HUES64 (cell line): ENCODE results near the gene AKAP9. TPM values are rescaled to one million over a fixed set of nuclear protein-coding genes. Genes with fewer than 3 reads are reported as not detected.
"Not testable (repeated sequence)": the region's sequence is repeated elsewhere in the genome, so short reads cannot be mapped to it uniquely, and the experiment has no call there.

Source experiments
- H3K27ac ChIP-seq: 2 replicates; pipeline ENCODE4 v1.7.0; 2013; ENCODE audit warnings: low read depth, low read length, inconsistent platforms
- H3K27me3 ChIP-seq: 2 replicates; pipeline ENCODE4 v1.6.1; 2013; ENCODE audit warnings: mild to moderate bottlenecking, low read length; ENCODE audit not compliant: insufficient read depth
- H3K36me3 ChIP-seq: 2 replicates; pipeline ENCODE4 v1.6.1; 2013; ENCODE audit warnings: mild to moderate bottlenecking, low read length; ENCODE audit not compliant: insufficient read depth
- H3K4me1 ChIP-seq: 2 replicates; pipeline ENCODE4 v1.6.1; 2013; ENCODE audit warnings: mild to moderate bottlenecking, low read length, moderate library complexity; ENCODE audit not compliant: insufficient read depth
- H3K4me3 ChIP-seq: 2 replicates; pipeline ENCODE4 v1.5.1; 2013; ENCODE audit warnings: mild to moderate bottlenecking, low read length, moderate library complexity
- H3K9ac ChIP-seq: 2 replicates; pipeline ENCODE4 v1.6.1; 2013; ENCODE audit warnings: mild to moderate bottlenecking, low read depth, low read length
- H3K9me3 ChIP-seq: 2 replicates; pipeline ENCODE4 v1.6.1; 2013; ENCODE audit warnings: low read depth, low read length; ENCODE audit not compliant: insufficient read depth
- WGBS: fragments of 150-250, 120-280 bp; methylation state at CpG from one replicate; pipeline ENCODE4 v1.1.7; 2013; ENCODE audit warnings: missing lambda C conversion rate; 5-methylcytosine and 5-hydroxymethylcytosine counted together
- polyA plus RNA-seq, 2 experiments: library from polyadenylated mRNA; stranded (reverse); fragments of 50-300 nt; gene quantifications; one replicate each; pipeline ENCODE4 v1.2.3, GENCODE V29; 2013

Gene AKAP9
- 11.6 TPM for polyA plus RNA-seq (2013, experiment 1 of 2)
- 13.6 TPM for polyA plus RNA-seq (2013, experiment 2 of 2)

DNA sequence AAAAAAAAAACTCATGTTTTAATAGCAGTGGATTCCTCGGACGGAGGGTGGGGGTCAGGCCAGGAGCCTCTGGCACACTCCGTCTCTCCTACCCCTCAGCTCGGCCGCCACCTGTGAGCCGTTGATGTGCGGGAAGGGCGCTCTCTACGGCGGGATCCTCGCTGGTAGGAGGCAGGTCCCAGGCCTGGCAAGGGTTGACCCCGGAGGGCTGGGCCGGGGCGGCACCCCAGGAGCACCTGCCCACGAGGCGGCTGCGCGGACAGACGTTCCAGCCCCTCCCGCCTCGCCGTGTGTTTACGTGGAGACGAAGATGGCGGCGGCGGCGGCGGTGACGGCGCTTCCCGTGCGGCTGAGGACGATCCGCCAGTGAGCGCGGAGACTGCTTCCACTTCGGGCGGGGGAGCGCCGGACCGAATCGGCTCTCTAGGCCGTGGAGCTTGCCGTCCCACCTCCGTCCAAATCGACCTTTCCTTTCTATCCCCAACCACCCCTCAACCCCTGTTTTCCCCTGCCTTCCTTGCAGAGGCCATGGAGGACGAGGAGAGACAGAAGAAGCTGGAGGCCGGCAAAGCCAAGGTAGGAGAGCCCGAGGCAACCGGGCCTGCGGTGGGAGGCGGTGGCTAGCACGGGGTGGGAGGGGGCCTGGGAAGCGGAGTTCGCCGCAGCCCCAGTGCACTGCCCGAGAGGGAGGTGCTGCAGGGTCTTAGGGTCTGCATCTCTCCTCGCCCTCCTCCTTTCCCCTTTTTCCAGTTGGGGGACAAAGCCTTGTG is at the start of gene AKAP9:
Gene AKAP9 (plus strand): TSS at position 291 of the 770 bp plus-strand sequence. CDS start 238 bp downstream, at position 529.
- H3K9me3 ChIP-seq: no peaks in the 10 kb centered on the region
- peak within 1 kb of the TSS; percentile 94 for H3K9ac ChIP-seq
- H3K27ac ChIP-seq: peak within 1 kb of the TSS; percentile 85
- WGBS: under 1% methylated on average over 59 of the region's 59 CpGs
- no peaks in the 10 kb centered on the region for H3K36me3 ChIP-seq
- peak within 1 kb of the TSS; percentile 91 for H3K4me3 ChIP-seq
- H3K27me3 ChIP-seq: peaks cover 40% of the 10 kb centered on the region
- H3K4me1 ChIP-seq: peaks cover 5% of the 10 kb centered on the region; the same call in 1 of the 2 replicates

DNA sequence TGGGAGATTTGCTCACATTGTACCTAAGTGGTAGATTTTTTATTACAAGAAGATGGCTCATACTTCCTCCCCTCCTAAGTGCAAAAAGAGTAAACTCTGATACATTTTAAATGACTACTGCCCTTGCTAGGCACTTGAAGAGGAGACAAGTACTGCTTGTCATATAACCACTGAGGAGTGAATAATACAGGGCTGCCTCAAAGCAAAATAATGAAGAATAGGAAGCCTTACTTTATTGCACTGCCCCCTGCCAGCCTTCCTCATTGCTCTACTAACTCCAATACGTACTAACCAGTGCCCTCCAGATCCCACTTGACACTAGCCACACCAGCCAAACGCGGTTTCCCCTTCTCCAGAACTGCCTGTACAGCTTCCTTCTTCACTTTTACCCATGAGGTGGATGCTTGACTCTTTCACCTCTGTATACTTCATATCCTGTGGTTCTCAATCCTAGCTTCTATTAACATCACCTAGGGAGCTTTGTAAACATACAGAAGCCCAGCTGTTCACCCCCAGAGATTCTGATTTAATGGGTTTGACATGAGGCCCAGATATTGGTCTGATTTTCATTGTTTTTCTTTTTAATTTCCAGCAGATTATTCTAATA is 48.5 kb upstream of the AKAP9 start:
- Histone ChIP-seq H3K27ac (0 out of 2 replicates have a peak overlapping the region, but pooled peaks have one; percentile 15), H3K36me3 (no peaks in the 10 kb centered on the region), H3K9me3 (peaks cover 18% of the 10 kb centered on the region), H3K4me3 (no peak overlapping the region), H3K4me1 (peaks cover 23% of the 10 kb centered on the region; the same call in 1 of the 2 replicates), H3K27me3 (no peaks in the 10 kb centered on the region), H3K9ac (no peak overlapping the region)
- WGBS: 63% methylated on average over 3 of the region's 3 CpGs

DNA sequence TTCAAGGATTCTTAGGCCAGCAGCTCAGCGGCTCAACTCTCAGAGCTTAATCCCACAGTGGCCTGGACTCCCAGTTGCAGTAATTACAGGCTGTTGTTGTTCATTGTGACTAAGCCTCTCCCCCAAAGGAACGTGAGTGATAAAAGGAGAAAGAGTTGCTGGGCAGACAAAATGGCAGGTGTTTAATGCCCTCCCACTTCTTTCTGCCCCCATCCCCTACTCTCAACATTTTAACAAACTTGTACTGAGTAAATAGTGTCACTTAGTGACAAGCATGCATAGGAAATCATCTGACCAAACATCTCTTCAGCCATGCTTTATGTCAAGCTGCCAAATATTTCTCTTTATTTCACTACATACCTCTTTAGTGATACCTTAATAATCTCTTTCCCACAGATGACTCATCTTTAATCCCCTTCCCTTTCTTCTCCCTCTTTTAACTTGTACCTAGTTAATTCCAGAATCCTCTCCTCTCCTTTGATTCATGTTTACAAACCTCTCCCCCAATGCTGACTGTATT is 47.8 kb upstream of the AKAP9 start:
- Histone ChIP-seq H3K9me3 (peaks cover 18% of the 10 kb centered on the region), H3K27ac (0 out of 2 replicates have a peak overlapping the region, but pooled peaks have one; percentile 8), H3K4me1 (peaks cover 23% of the 10 kb centered on the region; the same call in 1 of the 2 replicates), H3K36me3 (no peaks in the 10 kb centered on the region), H3K9ac (no peak overlapping the region), H3K27me3 (no peaks in the 10 kb centered on the region), H3K4me3 (no peak overlapping the region)
- 38% methylated on average over 1 of the region's 2 CpGs for WGBS

DNA sequence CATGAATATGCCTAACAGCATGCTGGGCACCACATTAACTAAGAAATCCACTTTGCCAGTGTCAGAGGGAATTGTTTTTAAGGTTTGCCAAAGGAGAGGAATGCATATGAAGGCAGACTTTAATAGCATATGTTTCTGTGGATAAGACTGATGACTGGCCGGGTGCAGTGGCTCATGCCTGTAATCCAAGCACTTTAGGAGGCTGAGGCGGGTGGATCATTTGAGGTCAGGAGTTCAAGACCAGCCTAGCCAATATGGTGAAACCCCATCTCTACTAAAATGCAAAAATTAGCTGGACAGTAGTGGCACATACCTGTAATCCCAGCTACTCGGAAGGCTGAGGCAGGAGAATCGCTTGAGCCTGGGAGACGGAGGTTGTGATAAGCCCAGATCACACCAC is 47.0 kb upstream of the AKAP9 start:
- not testable (repeated sequence) for H3K9ac ChIP-seq, H3K4me3 ChIP-seq, H3K27me3 ChIP-seq, H3K27ac ChIP-seq, H3K36me3 ChIP-seq
- H3K4me1 ChIP-seq: peaks cover 23% of the 10 kb centered on the region; the same call in 1 of the 2 replicates
- WGBS: 97% methylated on average over 5 of the region's 5 CpGs
- H3K9me3 ChIP-seq: peaks cover 18% of the 10 kb centered on the region

DNA sequence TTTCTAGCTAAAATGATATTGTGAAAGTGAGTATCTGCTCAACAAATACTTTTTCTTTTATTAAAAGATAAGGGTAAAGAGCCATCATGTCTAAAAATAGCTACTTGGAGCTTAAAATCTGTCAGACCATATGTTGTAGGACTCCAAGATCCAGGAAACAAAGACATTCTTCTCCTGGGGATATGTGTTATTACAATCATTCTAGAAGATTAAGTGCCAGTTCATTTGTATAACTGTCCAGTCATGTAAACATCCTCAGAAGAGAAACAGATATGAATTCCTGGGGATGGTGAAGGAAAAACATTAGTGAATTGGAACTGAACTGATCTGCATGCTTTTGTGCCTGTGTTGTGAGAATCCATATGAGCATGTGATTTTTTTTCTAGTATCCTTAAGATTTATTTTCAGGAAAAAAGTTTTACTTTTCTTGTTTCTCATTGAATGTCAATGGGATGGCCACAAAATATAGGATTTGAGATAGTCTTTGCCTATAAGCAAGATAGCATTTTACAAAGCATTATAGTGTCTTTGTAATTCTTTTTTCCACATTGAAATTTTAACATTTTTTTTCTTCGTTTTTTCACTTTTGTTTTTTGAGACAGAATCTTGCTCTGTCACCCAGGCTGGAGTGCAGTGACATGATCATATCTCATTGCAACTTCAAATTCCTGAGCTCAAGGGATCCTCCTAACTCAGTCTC is 45.7 kb upstream of the AKAP9 start:
- Histone ChIP-seq H3K27me3 (no peaks in the 10 kb centered on the region), H3K4me3 (no peak overlapping the region), H3K36me3 (no peaks in the 10 kb centered on the region), H3K9me3 (peaks cover 9% of the 10 kb centered on the region), H3K9ac (no peak overlapping the region), H3K27ac (no peak overlapping the region), H3K4me1 (peaks cover 23% of the 10 kb centered on the region; the same call in 1 of the 2 replicates)
- 90% methylated on average over 1 of the region's 1 CpG for WGBS

DNA sequence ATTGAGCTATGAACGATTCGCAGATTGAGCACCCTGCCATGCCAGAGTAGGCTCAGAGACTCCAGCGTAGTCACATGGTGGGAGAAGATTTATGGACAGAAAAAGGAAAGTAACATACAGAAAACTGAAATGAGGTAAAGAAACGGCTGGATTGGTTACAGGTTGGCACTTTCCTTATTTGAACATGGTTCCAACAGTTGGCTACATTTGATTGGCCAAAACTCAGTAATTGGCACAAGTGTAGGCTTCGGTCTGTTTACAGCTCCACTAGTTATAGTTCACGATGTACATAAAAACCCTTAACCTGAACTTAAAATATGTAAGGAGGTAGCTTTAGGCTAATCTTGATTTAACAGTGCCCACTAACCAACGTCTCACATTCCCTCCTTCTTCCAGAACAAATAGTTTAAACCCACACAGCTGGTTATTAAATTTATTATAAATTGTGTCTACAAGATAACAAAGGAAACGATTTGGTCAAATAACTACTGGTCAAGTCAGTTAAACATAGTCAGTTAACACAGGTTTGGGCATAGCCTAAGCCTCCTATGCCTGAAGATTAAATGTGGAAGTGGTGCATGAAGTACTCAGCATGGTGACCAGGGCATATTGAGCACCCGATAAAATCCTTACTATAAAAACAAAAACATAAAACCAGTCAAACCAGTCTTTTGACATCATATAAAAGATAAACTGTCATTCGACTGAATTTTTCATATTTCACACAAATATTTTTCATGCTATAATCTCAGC is 42.2 kb upstream of the AKAP9 start:
- Histone ChIP-seq H3K27me3 (no peaks in the 10 kb centered on the region), H3K4me1 (peaks cover 6% of the 10 kb centered on the region; the same call in 1 of the 2 replicates), H3K36me3 (no peaks in the 10 kb centered on the region), H3K9ac (no peak overlapping the region), H3K4me3 (no peak overlapping the region), H3K9me3 (no peaks in the 10 kb centered on the region), H3K27ac (no peak overlapping the region)
- 91% methylated on average over 8 of the region's 10 CpGs for WGBS

DNA sequence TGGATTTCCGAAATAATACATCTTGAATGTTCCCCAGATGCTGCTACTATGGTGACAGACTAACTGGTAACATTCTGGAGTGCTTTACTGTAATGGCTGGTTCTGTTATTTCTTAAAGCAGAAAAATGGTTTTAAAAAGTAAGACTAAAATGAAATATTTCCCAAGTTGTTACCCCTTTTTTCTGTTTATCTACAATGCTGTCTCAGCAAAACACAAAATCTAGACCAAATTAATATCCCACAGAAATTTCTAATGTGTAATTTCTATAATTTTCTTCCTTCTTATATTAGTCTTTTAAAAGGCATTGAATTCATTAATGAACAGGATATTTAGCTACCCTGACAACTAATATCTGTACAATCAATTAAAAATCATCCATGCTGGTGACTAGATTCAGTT is 41.1 kb upstream of the AKAP9 start:
- WGBS: 92% methylated on average over 1 of the region's 1 CpG
- H3K27ac ChIP-seq: no peak overlapping the region

DNA sequence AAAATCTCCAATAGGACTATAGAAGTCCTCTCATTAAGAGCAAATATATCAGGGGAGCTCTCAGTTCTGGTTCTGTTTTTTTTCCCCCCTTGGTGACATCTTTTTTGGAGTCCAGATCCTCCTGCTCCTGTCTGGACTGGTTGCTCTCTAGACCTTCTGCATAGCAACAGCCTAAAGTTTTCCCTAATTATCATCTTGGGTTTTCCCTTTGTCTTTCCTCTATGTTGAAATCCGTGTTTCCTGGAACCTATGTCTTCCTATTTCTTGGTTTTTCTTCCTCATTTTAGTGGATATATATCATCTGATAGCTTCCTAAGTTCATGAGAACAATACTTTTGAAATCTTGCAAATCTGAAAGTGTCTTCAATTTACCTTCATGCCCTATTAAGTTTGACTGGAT is 30.5 kb upstream of the AKAP9 start:
- H3K36me3 ChIP-seq: no peaks in the 10 kb centered on the region
- no peak overlapping the region for H3K27ac ChIP-seq
- H3K4me3 ChIP-seq: no peak overlapping the region
- no peaks in the 10 kb centered on the region for H3K27me3 ChIP-seq
- no peaks in the 10 kb centered on the region for H3K9me3 ChIP-seq
- H3K9ac ChIP-seq: no peak overlapping the region
- no peaks in the 10 kb centered on the region for H3K4me1 ChIP-seq
- WGBS: no CpG with 5 or more reads among the region's 1 CpG

More for the DNA sequence above, 41.1 kb upstream of the AKAP9 start:
- Histone ChIP-seq H3K9ac (no peak overlapping the region), H3K4me3 (no peak overlapping the region), H3K9me3 (no peaks in the 10 kb centered on the region), H3K27me3 (no peaks in the 10 kb centered on the region), H3K36me3 (no peaks in the 10 kb centered on the region), H3K4me1 (peaks cover 4% of the 10 kb centered on the region; the same call in 1 of the 2 replicates)

DNA sequence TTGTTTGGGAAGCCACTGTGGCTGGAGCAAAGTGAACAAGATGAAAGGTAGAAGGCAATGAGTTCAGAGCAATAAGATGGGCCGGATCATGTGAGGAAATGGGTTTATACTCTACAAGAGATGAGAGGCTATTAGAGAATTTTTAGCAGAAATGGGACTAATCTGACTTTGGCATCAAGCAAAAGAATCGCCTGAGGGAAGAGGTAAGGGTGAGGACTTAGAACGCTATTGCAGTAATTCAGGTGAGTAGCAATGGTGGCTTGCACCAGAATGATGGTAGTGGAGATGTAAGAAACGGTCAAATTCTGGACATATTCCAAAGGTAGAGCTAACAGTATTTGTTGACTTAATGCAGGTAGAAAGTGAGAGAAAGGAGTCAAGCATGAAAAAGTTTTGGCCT is 29.5 kb upstream of the AKAP9 start:
- Histone ChIP-seq H3K4me3 (no peak overlapping the region), H3K4me1 (no peaks in the 10 kb centered on the region), H3K9ac (no peak overlapping the region), H3K36me3 (no peaks in the 10 kb centered on the region), H3K27ac (no peak overlapping the region), H3K9me3 (no peaks in the 10 kb centered on the region), H3K27me3 (no peaks in the 10 kb centered on the region)
- WGBS: 92% methylated on average over 4 of the region's 4 CpGs

DNA sequence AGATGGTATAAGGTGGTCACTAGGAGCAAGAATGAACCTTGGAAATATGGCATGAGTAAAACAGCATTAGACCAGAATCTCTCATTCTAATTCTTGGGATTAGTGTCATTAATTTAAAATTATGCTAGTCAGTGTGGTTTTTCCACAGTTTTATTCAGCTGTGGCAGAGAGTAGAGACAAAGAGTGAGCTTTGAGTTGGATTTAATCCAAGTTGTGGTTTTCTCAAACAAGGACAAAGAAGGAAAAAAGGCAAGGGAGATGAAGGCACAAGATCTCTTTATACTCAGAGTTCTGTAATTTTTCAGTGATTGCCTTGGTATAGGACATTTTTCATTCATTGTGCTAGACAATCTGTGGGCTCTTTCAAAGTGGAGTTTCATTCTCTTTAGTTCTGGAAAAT is 28.2 kb upstream of the AKAP9 start:
- Histone ChIP-seq H3K36me3 (no peaks in the 10 kb centered on the region), H3K4me3 (no peak overlapping the region), H3K9me3 (no peaks in the 10 kb centered on the region), H3K9ac (no peak overlapping the region), H3K4me1 (no peaks in the 10 kb centered on the region), H3K27me3 (no peaks in the 10 kb centered on the region), H3K27ac (no peak overlapping the region)
